Measurements from ENCODE around the gene ODC1. TPM values are rescaled to one million over a fixed set of nuclear protein-coding genes. Genes with fewer than 3 reads are reported as not detected.
"Not testable (repeated sequence)": the region's sequence is repeated elsewhere in the genome, so short reads cannot be mapped to it uniquely, and the experiment has no call there.

Gene ODC1
- total RNA-seq (2014; rRNA removed; shearing (Covaris generic)), result 441 and 460 TPM in 2 replicates

DNA sequence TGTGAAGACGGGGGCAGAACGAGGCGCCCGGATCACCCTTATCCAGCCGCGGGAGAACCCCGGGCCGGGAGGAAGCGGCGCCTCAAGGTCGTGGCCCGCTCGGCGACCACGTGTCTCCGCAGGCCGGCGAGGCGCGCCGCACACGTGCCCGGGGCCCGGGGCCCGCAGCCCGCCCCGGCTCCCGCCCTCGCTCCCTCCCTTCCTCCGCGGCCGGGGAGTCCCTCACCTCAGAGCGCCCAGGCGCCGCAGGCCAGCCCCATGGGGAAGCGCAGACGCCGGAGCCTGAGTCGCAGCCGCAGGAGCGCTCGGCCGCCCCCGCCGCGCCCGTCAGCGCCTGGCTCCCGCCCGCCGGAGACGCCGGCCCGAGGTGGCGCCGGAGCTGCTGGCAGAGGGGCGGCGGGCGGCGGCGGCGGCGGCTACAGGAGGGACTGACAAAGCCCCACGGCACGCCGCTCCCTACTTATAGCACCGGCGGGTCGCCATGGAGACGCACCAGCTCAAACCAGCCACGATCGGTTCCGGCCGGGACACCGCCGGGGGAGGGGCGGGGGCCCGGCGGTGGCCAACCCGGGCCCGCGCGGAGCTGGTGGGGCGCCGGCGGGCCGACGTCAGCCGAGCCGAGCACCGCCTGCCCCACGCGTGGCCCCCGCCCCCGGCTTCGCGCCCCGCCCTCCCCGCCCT, at the start of gene ODC1:
Gene ODC1, minus strand, starts transcription at position 433 of the 681 bp plus-strand sequence. CDS start 3,295 bp downstream, outside the sequence.
- DNase-seq (ENCODE audit: low read depth), result peak; percentile 98

DNA sequence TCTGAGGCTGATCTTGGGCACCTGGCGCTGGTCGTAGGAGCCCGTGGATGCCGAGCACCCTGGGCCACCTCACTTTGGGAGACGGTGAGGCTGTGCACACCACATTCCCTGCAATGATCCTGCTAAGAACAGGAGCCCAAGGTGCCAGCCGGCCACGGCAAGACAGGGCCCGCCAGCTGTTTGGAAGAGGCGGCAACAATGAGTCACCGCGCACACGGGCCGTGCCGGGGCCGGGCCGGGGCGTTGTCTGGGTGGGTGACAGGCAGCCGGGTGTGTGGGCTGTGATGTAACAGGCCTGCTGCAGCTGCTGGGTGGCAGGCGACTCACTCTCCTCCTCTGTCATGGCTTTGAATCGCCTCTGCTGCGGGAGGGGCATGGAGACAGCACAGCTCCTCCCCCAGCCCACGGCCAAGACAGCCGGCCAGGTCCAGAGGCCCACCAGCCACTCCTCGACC, 49.7 kb upstream of the ODC1 start:
- DNase-seq (ENCODE audit: low read depth), result peak; percentile 96

DNA sequence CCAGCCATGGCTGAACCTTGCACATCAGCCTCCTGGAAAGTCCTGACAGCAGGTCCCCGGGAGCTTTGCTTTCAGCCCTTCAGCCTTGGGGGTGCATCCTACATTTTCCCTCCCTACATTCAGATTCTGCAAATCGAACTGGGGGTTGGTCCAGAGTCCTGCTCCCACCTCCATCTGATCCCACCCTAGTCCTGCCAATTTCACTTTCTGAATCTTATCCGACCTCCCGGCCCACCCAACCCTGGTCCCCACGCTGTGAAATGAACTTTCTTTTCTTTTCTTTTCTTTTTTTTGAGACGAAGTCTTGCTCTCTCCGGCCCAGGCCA, 47.8 kb upstream of the ODC1 start:
- no peak for DNase-seq (ENCODE audit: low read depth)

DNA sequence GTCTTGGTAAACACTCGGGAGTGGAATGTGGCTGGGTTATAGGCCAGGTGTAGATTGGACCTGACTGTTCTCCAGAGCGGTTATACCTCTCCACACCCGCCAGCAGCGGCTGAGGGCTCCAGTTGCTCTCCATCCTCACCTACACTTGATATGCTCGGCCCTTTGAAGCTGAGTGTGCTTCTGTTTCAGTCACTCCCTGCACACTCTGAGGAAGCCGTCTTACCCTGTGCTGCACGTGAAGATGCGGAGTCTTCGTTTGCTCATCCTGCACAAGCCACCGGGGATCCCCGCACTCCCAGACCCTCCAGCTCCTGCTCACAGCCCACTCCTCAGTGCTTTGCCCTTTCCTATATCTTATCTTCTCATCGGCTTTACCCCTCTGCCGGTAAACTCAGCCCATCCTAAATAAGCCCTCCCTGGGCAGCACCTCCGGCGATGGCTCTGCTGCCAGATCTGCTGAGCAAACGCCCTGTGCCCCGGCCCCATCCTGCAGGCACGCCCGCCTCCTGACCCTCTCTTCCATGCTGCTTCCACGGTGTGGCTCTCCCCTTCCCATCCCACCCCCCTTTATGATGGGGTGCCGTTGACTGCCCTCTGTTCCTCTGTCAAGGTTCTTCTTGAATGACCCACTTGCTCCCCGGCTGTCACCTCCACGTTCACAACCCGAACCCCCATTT, 47.3 kb upstream of the ODC1 start:
- no peak for DNase-seq (ENCODE audit: low read depth)

DNA sequence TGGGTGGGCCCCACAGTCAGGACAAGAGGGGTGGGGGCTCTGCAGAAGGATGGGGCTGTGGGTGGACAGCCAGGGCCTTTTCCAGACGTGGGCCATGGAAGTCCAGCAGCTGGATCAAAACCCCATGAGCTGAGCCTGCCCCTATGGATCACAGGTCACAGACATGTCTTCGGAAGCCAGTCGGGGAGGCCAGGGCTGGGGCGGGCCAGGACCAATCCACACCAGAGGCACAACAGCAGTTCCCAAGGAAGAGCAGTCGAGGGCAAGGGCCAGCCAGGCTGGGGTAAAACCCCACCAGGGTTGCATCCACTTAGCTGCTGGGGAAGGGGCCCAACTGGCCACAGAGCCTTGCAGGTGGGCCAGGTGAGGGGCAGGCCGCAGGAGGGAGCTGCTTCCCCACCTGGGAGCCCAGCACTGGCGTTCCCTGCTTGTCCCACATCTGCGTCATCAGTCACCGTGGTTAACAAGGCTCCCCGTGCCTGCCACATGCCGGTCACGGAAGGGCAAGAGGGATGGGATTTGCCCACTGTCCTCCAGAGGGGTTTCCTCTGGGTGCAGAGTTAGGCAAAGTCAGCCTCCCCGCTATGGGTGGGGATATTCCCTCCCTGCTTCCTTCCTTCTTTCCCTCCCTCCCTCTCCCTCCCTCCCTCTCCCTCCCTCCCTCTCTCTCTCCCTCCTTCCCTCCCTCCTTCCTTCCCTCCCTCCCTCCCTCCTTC, 46.4 kb upstream of the ODC1 start:
- no peak for DNase-seq (ENCODE audit: low read depth)

DNA sequence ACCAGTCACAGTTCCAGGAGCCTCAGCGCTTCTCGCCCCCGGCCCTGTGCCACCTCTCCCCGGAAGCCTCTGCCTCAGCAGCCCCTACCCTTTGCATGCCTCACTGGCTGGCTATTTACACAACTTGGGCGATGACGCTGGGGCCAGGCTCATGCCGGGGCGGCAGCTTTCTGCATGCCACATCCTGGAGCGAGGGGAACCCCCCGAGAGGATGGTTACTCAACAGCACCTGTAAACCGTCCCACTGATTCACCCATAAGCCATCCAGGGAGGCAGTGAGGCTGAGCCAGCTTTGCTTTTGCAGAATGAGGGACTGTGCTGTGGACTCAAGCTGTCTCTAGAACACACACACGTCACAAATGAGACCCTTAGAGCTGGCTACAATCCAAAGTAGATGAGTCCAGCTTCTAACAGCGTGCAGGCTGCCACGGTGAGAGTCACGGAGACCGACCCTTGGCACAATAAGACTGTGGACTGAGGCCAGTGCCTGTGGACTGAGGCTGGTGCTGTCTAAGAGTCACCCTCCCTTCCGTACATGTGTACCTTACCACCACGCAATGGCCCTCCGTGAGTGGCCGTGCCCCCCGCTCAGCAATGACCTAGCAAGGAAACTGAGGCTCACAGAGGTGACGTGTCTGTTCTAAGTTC, 45.6 kb upstream of the ODC1 start:
- DNase-seq (ENCODE audit: low read depth), result peak; percentile 98

DNA sequence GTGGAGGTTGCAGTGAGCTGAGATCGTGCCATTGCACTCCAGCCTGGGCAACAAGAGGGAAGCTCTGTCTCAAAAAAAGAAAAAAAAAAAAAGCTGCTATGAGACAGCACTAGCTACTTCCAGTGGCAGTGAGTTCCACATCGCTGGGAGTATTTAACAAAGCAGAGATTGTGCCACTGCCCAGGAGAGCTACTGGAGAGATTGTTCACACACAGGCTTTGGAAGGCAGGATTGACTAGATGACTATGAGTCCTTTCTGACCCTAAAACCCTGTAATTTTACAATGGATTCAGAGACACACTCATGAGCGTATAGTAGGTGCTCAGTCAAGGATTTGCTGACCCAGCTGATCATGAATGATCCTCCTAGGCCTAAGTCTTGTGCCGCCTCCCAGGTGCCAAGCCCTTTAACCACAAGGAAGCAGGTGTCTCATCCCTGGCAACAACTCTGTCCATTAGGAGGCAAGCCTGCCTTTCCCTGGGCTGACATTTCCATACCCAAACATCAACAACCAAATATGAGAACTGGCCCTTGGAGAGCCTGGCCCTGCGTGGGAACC, 45.0 kb upstream of the ODC1 start:
- no peak for DNase-seq (ENCODE audit: low read depth)

DNA sequence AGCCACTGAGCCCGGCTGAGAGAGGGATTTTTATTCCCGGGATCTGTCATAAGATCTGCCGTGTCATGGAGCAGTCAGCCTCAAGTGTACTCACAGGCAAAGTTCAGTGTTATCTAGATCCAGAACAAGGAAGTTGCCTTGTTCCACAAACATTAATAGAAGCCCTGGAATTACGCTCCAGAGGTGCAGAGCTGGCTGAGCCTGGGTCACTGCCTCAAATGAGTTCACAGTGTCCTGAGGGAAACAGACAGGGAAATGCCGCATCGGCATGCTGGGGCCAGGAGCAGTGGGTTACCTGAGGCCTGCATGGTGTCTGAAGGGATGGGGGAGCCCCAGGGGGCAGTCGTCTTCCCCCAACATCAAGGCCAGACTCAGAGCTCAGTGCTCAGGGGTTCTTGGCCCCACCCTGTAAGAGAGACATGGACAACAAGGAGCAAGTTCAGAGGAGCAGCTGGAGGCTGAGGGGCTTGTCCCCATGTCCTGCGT, 42.7 kb upstream of the ODC1 start:
- no peak for DNase-seq (ENCODE audit: low read depth)

DNA sequence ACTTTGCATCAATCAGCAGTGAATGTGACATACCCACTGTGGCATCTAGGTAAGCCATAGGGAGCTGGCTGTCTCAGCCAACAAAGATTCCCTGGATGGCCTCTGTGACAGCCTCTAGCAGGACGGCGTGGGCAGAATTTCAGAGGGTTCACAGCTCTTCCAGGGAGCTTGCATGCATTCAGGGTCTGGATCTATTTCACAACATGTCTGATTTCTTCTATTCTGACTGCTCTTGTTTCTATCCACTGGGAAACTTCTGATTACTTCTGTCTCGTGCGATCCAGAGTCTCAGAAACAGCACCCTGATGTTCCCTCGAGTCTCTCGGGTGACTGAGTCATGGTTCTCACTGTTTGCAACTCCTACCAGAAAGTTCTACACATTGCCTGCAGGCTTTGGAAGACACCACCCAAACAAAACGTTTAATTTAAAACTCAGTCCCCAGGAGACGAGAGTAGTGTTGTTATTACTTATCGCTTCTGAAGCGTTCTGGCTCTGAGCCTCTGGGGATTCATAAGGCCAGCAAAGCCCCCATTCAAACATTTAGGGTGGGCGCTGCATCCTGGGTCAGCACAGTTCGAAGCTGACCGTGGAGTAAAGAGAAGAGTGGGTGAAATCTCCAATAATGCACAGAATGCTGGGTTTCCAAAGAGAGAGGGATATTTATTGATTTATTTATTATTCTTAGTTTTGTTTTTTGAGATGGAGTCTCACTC, 41.9 kb upstream of the ODC1 start:
- no peak for DNase-seq (ENCODE audit: low read depth)

DNA sequence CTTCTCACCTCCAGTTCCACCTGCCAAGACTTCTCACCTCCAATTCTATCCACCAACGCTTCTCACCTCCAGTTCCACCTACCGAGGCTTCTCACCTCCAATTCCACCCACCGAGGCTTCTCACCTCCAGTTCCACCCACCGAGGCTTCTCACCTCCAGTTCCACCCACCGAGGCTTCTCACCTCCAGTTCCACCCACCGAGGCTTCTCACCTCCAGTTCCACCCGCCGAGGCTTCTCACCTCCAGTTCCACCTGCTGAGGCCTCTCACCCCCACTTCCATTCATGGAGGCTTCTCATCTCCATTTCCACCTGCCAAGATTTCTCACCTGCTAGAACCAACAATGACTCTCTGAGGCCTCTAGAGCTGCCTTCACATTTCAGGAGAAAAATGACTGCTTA, 40.0 kb upstream of the ODC1 start:
- not testable (repeated sequence) for DNase-seq (ENCODE audit: low read depth)

DNA sequence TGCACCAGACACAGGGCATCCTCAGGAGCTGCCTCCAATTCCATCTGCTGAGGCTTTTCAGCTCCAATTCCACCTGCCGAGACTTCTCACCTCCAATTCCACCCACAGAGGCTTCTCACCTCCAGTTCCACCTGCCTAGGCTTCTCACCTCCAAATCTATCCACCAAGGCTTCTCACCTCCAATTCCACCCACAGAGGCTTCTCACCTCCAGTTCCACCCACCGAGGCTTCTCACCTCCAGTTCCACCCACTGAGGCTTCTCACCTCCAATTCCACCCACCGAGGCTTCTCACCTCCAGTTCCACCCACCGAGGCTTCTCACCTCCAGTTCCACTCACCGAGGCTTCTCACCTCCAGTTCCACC, 39.6 kb upstream of the ODC1 start:
- not testable (repeated sequence) for DNase-seq (ENCODE audit: low read depth)

DNA sequence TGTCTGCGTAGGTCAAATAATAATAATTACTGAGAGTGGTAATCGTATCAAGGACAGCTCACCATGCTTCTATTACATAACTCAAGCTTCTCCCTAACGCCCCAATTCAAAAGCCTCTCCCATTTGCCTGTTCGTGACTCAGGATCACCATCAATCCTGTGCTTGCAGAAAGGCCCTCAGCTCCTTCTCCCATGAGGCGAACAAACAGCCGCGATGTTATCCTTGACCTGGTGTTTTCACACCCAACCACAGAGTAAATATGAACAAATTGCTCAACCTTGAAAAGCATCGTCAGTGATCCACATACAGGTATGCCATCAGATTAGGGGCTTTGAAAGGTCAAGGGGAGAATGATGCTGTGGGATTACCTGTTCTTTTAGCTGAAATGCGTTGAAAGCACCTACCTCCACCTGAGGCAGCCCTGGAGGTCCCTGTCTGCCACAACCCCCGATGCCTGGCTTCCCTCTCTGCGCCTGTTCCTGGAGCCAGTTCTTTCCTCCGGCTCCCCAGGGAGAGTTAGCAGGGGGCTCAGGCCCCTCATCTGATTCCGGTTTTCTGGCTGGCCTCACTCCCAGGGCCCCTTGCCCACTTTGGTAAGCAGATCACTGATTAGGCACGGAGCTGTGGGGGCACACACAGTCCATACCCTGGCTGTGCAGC, 39.1 kb upstream of the ODC1 start:
- no peak for DNase-seq (ENCODE audit: low read depth)

DNA sequence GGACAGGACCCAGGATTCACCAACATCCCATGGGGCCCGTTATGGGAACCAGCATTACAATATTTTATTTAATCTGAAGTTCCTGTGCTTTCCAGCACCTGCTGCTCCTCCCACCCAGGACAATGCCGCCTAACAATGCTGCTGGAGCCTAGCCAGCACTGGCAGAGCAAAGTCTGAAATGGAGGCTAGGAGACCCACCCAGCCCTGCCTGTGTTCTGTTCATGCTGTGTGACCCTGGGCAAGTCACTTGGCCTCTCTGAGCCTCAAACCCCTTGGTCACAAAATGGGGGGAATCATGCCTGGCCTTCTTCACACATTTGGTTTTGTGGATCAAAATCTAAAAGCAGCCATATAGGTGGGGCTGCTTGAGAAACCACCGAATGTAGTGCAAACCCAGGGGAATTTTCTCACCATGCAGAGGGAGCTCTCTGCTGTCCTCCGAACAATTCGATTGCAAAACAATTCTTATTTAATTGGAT, 38.5 kb upstream of the ODC1 start:
- DNase-seq (ENCODE audit: low read depth), result no peak

DNA sequence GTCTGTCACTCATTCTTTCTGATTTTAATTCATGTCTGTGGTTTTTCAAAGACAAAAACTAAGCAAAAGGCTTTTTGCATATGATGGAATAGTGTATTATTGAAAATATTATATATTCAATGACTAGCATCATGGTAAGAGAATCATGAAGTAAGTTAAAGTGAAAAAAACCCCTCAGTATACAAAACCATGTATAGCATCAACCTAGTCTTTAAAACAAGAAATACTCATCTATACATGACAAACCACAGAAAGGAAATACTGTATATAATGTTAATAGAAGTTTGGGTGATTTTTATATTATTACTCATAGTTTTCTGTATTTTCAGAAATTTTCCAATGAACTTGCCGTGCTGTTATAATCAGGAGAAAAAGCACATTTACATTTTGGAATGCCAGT, 38.0 kb upstream of the ODC1 start:
- DNase-seq (ENCODE audit: low read depth), result no peak

DNA sequence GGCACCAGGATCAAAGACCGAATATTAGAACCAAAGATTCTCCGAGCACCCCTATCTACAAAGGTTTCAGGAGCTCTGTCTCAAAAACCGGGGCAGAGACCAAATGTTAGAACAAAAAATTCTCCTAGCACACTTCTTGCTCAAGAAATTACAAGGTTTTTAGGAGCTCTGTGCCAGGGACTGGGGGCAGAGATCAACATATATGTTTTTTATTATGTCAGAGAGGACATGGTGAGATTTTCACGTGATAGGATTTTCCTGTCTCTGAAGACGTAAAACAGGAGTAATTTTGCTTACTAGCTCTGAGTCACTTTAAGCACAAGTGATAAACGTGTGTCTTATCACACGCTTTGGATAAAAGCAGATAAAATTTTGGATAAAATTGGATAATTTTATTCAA, 34.8 kb upstream of the ODC1 start:
- no peak for DNase-seq (ENCODE audit: low read depth)

DNA sequence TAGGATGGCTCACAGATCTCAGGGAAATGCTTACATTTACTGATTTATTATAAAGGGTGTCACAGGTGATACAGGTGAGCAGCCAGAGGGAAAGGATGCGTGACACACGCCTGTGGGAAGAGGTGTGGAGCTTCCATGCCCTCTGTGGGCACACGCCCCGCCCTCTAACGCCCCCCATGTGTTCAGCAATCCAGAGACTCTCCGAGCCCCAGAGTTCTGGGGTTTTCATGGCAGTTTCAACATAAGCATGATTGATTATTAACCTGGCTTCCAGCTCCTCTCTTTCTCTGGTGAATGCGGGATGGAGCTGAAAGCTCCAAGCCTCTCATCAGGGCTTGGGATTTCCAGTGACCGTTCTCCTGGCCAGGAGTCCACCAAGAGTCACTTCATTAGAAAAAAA, 34.3 kb upstream of the ODC1 start:
- no peak for DNase-seq (ENCODE audit: low read depth)

DNA sequence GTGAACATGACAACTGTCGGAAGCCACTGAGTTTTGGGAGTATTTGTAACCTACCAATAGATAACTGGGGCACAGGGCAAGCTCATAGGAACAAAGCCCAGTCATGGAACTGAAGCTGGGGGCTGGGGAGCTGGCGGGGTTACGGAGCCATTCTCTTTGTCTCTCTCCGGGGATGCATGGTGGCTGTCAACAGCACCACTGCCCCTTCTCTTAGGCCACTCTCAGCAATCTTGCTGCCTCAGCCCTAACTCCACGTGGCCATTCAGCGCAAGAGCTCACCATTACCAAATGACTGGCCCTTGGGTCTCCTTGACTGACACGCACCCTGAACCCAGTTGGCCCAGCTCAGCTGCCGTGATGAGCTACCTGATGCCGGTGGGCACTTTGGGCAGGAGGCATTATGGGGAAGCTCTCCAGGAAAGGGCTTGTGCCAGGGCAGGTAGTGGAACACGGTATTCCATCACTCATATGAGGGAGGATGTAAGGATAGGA, 33.6 kb upstream of the ODC1 start:
- no peak for DNase-seq (ENCODE audit: low read depth)

DNA sequence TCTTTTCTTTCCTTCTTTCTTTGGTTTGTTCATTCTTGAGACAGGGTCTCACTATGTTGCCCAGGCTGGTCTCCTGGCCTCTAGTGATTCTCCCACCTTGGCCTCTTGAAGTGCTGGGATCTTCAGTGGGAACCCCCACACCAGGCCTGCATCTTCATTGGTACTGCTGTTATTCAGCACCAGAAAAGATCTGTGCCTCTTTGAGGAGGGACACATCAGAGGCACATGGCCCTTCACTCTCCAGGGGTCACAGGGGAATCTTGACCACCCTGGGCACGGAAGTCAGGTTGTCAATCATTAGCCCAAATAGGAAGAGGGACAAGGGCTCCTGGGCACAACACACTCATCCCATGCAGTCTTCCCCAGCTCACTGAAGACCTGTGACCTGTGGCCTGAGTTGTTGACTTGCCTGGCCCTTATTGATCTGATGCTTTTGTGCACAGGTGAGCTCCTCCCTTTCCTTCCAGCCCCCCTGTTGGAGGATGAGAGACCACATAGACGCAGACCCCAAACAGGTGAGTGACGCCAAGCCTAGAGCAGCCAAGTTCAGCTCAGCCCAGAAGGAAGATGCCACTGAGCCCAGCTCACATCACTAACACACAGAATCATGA, 33.0 kb upstream of the ODC1 start:
- no peak for DNase-seq (ENCODE audit: low read depth)

DNA sequence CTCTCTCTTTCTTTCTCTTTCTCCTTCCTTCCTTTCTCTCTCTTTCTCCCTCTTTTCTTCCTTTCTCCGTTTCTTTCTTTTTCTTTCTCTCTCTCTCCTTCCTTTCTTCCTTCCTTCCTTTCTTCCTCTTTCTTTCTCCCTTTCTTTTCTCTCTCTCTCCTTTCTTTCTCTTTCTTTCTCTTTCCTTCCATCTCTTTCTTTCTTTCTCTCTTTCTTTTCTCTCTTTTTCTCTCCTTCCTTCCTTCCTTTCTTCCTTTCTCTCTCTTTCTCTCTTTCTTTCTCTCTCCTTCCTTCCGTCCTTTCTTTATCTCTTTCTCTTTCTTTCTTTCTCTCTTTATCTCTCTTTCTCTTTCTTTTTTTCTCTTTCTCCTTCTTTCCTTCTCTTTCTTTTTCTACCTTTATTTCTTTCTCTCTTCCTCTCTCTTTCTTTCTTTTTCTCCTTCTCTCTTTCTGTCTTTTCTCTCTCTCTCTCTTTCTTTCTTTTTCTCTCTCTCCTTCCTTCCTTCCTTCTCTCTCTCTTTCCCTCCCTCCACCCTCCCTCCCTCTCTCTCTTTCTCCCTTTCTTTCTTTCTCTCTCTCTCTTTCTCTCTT, 32.3 kb upstream of the ODC1 start:
- no peak for DNase-seq (ENCODE audit: low read depth)

DNA sequence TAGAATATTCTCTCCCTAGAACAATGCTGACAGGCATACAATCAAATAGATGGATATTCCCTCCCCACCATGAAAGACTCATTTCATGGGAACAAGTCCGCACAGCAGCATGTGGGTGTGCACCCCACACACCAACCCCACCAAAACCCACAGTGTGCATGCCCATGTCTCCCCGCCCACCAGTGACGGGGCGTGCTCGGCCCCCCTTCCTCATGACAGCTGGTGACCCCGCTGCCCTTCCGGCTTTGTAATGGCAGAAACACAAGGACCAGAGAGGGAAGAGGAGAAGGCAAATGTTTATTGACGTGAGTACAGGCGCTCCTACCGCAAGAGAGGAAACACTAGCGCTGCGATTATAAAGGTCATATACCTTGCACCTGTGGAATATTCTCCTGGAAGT, 30.8 kb upstream of the ODC1 start:
- DNase-seq (ENCODE audit: low read depth), result no peak
